Body of pancreas (tissue), 4 donors: ENCODE data around the gene TH. TPM values are rescaled to one million over a fixed set of nuclear protein-coding genes. Genes with fewer than 3 reads are reported as not detected.

Experiments
- ATAC-seq: fragments of 150-250 bp; one replicate; pipeline ENCODE4 v1.9.1; 2016
- DNase-seq, 4 donors: peaks; one replicate each; pipeline ENCODE4 v3.0.0-alpha.2; 2019
- H3K27ac ChIP-seq, 4 donors: fragments of 200-600 bp; sonication (generic); 1 replicate in 3 of 4; 2 replicates in 1 of 4; pipeline versions ENCODE4 v1.5.1 to v1.6.1; 2016 to 2019; ENCODE audit warnings: mild to moderate bottlenecking in 1 of 4, mixed read lengths in 1 of 4, moderate library complexity in 1 of 4
- H3K27me3 ChIP-seq, 2 donors: fragments of 200-600 bp; sonication (generic); one replicate each; pipeline ENCODE4 v1.6.0; 2016; ENCODE audit warnings: mild to moderate bottlenecking in 1 of 2
- H3K36me3 ChIP-seq, 2 donors: fragments of 200-600 bp; sonication (generic); replicated peaks in 1 of 2; 2 replicates each; pipeline ENCODE4 v1.5.1; 2016; ENCODE audit warnings: low read depth in 2 of 2; ENCODE audit not compliant: insufficient read depth in 1 of 2
- H3K4me1 ChIP-seq: fragments of 200-600 bp; sonication (generic); one replicate; pipeline ENCODE4 v1.6.0; 2016
- H3K4me3 ChIP-seq, 2 donors: fragments of 200-600 bp; sonication (generic); 1 replicate in 1 of 2; 2 replicates in 1 of 2; pipeline ENCODE4 v1.5.1; 2016 to 2019
- H3K9me3 ChIP-seq, 3 donors: fragments of 200-600 bp; sonication (generic); 1 replicate in 2 of 3; 2 replicates in 1 of 3; pipeline ENCODE4 v1.5.1; 2016
- CTCF ChIP-seq, 7 experiments: fragments of 450-650 bp in 4 of 7; fragments of 200-600 bp in 3 of 7; sonication (generic) in 3 of 7; IDR thresholded peaks; one replicate each; pipeline ENCODE4 v1.5.1; 2016 to 2019; ENCODE audit warnings: antibody characterized with exemption in 7 of 7
- POLR2A ChIP-seq, 3 donors: fragments of 450-650 bp; IDR thresholded peaks; one replicate each; pipeline ENCODE4 v1.6.1; 2016; ENCODE audit warnings: antibody characterized with exemption in 3 of 3, mild to moderate bottlenecking in 2 of 3
- WGBS, 2 donors: methylation state at CpG; one replicate each; pipeline ENCODE4 v1.1.5; 2017; 5-methylcytosine and 5-hydroxymethylcytosine counted together
- intact Hi-C: fragments of 100-400 bp; cut with DNase I; formaldehyde crosslinking; loops from one replicate; pipeline ENCODE4 v1.15.1; 2023
- total RNA-seq, 2 donors: library from RNA; depleted of rRNA; stranded (reverse); fragments of >200 nt; gene quantifications; one replicate each; pipeline ENCODE4 v1.1.0, GENCODE V29; 2016

The TH gene
- total RNA-seq, 2 donors from 2014 or later = 0.66 TPM; not detected in 1

- Histone ChIP-seq H3K27ac (no peak overlapping the region), H3K4me1 (peaks cover 7% of the 10 kb centered on the region), H3K4me3 (no peak overlapping the region), H3K9me3 (no peaks in the 10 kb centered on the region), H3K27me3 (no peaks in the 10 kb centered on the region), H3K36me3 (no peaks in the 10 kb centered on the region)
- TF ChIP-seq POLR2A (IDR thresholded peaks at IDR 0.05) (no peak), CTCF (IDR thresholded peaks at IDR 0.05) (no peak)
- ATAC-seq (no peak), DNase-seq (no peak)
- 75% methylated on average over 8 of the region's 12 CpGs; no CpG with 5 or more reads in 1 of the 2 donors for WGBS, 2 donors
- intact Hi-C loops = no loop called here
Measured at GRCh38 chr11:2172676-2173075, 1.1 kb upstream of the TH start.

DNA sequence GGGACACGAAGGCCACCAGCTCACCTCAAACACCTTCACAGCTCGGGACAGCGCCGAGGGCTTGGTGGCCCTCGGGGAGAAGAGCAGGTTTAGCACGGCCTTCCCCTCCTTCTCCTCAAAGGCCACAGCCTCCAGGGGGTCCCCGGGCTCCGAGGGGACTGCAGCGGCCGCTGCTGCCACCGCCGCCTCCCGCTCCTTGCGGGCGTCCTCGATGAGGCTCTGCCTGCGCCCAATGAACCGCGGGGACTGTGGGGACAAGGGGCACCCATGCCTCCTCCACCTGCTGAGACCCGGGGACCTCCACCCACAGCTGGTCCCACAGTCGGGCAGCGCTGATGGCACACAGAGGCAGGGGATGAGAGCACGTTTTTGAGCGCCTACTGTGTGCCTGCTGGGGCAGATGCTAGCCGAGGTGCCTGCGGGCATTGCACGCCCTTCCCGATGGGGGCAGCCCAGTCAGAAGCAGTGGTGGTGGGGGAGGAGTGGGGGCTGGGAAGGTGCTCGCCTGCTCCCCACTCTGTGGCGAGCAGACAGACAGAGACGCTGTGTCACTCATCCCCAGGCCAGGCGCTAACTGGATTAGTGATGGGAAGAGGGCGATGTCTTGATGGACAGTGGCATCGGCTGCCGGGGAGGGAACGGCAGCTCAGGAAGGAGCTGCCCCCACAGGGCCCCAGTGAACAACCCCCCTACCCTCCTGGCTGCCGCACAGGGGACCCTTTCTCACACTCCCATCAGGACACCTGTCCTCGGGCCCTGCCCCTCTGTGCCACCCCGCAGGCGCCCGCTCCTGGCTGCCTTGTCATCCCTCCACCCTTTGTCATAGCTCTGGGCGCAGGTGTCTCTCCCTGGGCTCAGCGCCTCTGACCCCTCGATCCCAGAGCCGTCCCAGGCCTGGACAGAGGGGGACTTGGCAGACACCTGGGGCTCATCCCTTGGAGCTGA is 1.7 kb downstream of the TH start:
- TF ChIP-seq CTCF (IDR thresholded peaks at IDR 0.05) (no peak), POLR2A (IDR thresholded peaks at IDR 0.05) (no peak)
- Histone ChIP-seq H3K9me3 (no peaks in the 10 kb centered on the region), H3K4me1 (peaks cover 7% of the 10 kb centered on the region), H3K27ac (no peak overlapping the region), H3K36me3 (no peaks in the 10 kb centered on the region), H3K27me3 (no peaks in the 10 kb centered on the region), H3K4me3 (no peak overlapping the region)
- DNase-seq (no peak), ATAC-seq (no peak)
- intact Hi-C loops = no loop called here
- WGBS, 2 donors = 58 to 61% methylated on average over 27 to 45 of the region's 45 CpGs

- ATAC-seq (no peak), DNase-seq (no peak)
- H3K27ac ChIP-seq = no peak overlapping the region
- no peaks in the 10 kb centered on the region for H3K27me3 ChIP-seq
- TF ChIP-seq POLR2A (IDR thresholded peaks at IDR 0.05) (no peak), CTCF (IDR thresholded peaks at IDR 0.05) (no peak)
- H3K36me3 ChIP-seq = no peaks in the 10 kb centered on the region
- intact Hi-C loops = no loop called here
- H3K9me3 ChIP-seq = no peaks in the 10 kb centered on the region
- WGBS, 2 donors = 0 to 29% methylated on average over 1 to 5 of the region's 10 CpGs
- H3K4me3 ChIP-seq = no peak overlapping the region
- peaks cover 7% of the 10 kb centered on the region for H3K4me1 ChIP-seq
Measured at GRCh38 chr11:2169005-2169378, 2.6 kb downstream of the TH start.

- H3K27me3 ChIP-seq = no peaks in the 10 kb centered on the region
- H3K27ac ChIP-seq = no peak overlapping the region
- ATAC-seq = no peak
- H3K36me3 ChIP-seq = no peaks in the 10 kb centered on the region
- no peak for DNase-seq
- H3K4me3 ChIP-seq = no peak overlapping the region
- 55 to 65% methylated on average over 30 to 32 of the region's 33 CpGs for WGBS, 2 donors
- TF ChIP-seq CTCF (IDR thresholded peaks at IDR 0.05) = no peak
- no peak for TF ChIP-seq POLR2A (IDR thresholded peaks at IDR 0.05)
- H3K4me1 ChIP-seq = peaks cover 7% of the 10 kb centered on the region
- intact Hi-C loops = no loop called here
- no peaks in the 10 kb centered on the region for H3K9me3 ChIP-seq
Measured at GRCh38 chr11:2168286-2169004, 3.2 kb downstream of the TH start.
